Prostate gland (tissue), 2 donors: ENCODE results near the gene SRPRA. TPM values are rescaled to one million over a fixed set of nuclear protein-coding genes. Genes with fewer than 3 reads are reported as not detected.

Experiments
- DNase-seq: peaks from one replicate; pipeline ENCODE4 v3.0.0-alpha.2; 2019; ENCODE audit warnings: low spot score
- H3K27ac ChIP-seq, 2 donors: fragments of 200-600 bp; sonication (generic); 2 replicates each; pipeline ENCODE4 v1.5.1; 2017 to 2019
- H3K27me3 ChIP-seq: fragments of 200-600 bp; sonication (generic); replicated peaks from 2 replicates; pipeline ENCODE4 v1.5.1; 2019; ENCODE audit not compliant: insufficient read depth
- H3K36me3 ChIP-seq, 2 donors: fragments of 200-600 bp; sonication (generic); 1 replicate in 1 of 2; 2 replicates in 1 of 2; pipeline versions ENCODE4 v1.5.1 to v1.8.1; 2017 to 2019
- H3K4me1 ChIP-seq: fragments of 200-600 bp; sonication (generic); replicated peaks from 2 replicates; pipeline ENCODE4 v1.5.1; 2019
- H3K4me3 ChIP-seq, 2 donors: fragments of 200-600 bp; sonication (generic); 2 replicates each; pipeline ENCODE4 v1.5.1; 2017 to 2019
- H3K9me3 ChIP-seq: fragments of 200-600 bp; sonication (generic); 2 replicates; pipeline ENCODE4 v1.5.1; 2017
- POLR2A ChIP-seq: fragments of 450-650 bp; IDR thresholded peaks from one replicate; pipeline ENCODE4 v1.6.1; 2016; ENCODE audit warnings: antibody characterized with exemption, mild to moderate bottlenecking
- POLR2AphosphoS5 ChIP-seq: sonication (generic); formaldehyde crosslinking; IDR thresholded peaks from one replicate; pipeline ENCODE4 v1.6.1; 2017; ENCODE audit warnings: antibody characterized with exemption
- WGBS: methylation state at CpG from one replicate; pipeline ENCODE4 v1.1.5; 2018; 5-methylcytosine and 5-hydroxymethylcytosine counted together
- intact Hi-C: fragments of 100-400 bp; cut with DNase I; formaldehyde crosslinking; loops from one replicate; pipeline ENCODE4 v1.14.2; 2022
- total RNA-seq, 2 donors: library from RNA; depleted of rRNA; stranded (reverse); fragments of >200 nt; gene quantifications; one replicate each; pipeline ENCODE4 v1.1.0, GENCODE V29; 2016
- TF ChIP-seq, protein P1 (sequence below), 4 experiments: fragments of 200-600 bp in 2 of 4; fragments of 450-650 bp in 2 of 4; sonication (generic) in 2 of 4; IDR thresholded peaks; 1 replicate in 3 of 4; 2 replicates in 1 of 4; pipeline ENCODE4 v1.5.1; 2016 to 2019; ENCODE audit warnings: antibody characterized with exemption in 4 of 4, mild to moderate bottlenecking in 2 of 4, moderate library complexity in 2 of 4

SRPRA gene
- total RNA-seq, 2 donors from 2014 or later, result 141 to 154 TPM

DNA sequence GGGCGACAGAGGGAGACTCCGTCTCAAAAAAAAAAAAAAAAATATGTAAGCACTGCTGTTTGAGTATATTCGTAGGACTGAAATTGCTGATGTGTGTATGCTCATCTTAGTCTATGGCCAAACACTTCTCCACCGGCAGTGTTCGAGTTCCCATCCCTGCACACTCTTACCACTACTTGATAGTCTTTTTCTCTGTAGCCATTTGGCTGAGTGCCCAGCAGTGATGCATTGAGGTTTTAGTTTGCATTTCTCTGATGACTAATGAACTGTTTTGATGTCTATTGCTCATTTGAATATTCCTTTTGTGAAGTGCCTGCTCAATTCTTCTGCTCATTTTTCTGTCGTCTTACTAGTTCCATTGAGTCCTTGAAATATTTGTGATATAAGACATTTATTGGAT is 16.1 kb upstream of the SRPRA start:
- Histone ChIP-seq H3K36me3 (no peaks in the 10 kb centered on the region), H3K4me1 (no peaks in the 10 kb centered on the region), H3K27ac (no peak overlapping the region), H3K9me3 (no peaks in the 10 kb centered on the region), H3K27me3 (no peaks in the 10 kb centered on the region), H3K4me3 (no peak overlapping the region)
- DNase-seq, result no peak
- TF ChIP-seq POLR2A (no peak), POLR2AphosphoS5 (no peak)
- TF ChIP-seq, protein P1, sequence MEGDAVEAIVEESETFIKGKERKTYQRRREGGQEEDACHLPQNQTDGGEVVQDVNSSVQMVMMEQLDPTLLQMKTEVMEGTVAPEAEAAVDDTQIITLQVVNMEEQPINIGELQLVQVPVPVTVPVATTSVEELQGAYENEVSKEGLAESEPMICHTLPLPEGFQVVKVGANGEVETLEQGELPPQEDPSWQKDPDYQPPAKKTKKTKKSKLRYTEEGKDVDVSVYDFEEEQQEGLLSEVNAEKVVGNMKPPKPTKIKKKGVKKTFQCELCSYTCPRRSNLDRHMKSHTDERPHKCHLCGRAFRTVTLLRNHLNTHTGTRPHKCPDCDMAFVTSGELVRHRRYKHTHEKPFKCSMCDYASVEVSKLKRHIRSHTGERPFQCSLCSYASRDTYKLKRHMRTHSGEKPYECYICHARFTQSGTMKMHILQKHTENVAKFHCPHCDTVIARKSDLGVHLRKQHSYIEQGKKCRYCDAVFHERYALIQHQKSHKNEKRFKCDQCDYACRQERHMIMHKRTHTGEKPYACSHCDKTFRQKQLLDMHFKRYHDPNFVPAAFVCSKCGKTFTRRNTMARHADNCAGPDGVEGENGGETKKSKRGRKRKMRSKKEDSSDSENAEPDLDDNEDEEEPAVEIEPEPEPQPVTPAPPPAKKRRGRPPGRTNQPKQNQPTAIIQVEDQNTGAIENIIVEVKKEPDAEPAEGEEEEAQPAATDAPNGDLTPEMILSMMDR (IDR thresholded peaks at IDR 0.05), result no peak
- 57% methylated on average over 6 of the region's 6 CpGs for WGBS
- intact Hi-C loops, result no loop called here

DNA sequence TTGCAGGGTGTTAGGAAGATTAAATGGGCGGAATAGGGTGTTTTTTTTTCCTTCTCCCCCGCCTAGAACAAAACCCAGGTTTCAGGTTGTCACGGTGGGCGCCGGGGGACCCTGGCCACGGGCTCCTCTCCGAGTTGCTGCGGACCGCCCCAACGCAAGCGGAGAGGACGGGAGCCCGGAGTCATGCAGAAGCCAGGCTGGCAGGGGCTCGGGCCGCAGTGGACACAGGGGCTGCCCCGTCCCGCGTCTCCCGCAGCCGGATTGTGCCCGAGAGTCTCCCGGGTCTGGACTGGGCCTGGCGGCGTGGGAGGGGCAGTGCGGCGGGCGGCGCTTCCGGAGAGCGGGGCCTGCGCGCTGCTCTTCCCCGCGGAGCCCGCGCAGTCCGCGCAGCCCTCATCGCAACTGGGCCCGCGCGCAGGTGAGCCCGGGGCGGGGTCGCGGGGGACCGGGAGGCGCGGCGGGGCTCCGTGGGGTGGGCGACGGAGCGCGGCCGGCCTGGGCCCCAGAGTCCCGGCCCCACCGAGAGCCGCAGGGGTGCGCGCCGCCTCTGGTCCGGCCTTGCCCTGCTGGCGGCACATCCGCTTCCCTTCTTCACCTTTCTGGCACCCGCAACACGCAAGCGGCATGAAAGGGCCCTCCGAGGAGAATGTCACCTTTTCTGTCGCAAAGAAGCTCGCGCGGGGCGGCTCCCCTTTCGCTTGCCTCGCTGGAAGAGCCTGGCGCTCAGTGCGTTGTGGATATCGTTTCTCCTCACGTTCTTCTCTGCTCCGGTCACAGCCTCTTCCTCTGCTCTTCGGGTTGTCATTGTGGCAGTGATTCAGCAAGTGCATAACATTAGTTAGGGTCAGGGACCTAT is 14.3 kb upstream of the SRPRA start, which contains the start of gene TIRAP:
Gene TIRAP, plus strand, starts transcription at position 358 of the 856 bp plus-strand sequence. CDS start 7,802 bp downstream, outside the sequence.
- Histone ChIP-seq H3K27ac (peak within 1 kb of the TSS; percentile 89 to 90), H3K4me1 (no peaks in the 10 kb centered on the region), H3K27me3 (no peaks in the 10 kb centered on the region), H3K36me3 (no peaks in the 10 kb centered on the region), H3K9me3 (no peaks in the 10 kb centered on the region), H3K4me3 (peak within 1 kb of the TSS; percentile 60 to 66)
- DNase-seq, result peak; percentile 56
- TF ChIP-seq POLR2AphosphoS5 (no peak), POLR2A (peak; percentile 42)
- TF ChIP-seq, protein P1 (IDR thresholded peaks at IDR 0.05), result peak in 2 of 4 experiments; percentile 28 to 45
- under 1% methylated on average over 79 of the region's 82 CpGs for WGBS
- intact Hi-C loops, result no loop called here

DNA sequence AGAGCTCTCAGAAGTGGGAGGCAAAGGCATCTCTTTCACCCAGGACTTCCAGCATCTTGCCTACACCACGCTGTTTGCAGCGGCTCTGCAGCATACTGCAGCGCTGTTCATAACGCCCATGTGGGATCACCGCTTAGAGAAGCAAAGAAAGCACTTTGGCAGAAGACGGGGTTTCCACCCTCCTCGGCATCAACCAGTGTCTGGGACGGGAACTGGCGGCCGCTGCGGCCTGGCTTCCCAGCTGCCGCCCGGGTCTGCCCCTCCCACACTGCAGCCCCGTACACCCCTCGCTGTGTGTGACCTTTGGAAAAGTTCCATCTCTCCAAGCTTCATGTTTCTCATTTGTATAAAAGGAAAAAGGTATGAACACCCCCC is 13.7 kb upstream of the SRPRA start:
- no peak for TF ChIP-seq POLR2A
- no peak for TF ChIP-seq POLR2AphosphoS5
- Histone ChIP-seq H3K36me3 (no peaks in the 10 kb centered on the region), H3K27ac (peak overlapping the region; percentile 89 to 90), H3K9me3 (no peaks in the 10 kb centered on the region), H3K27me3 (no peaks in the 10 kb centered on the region), H3K4me3 (peak overlapping the region; percentile 60 to 66), H3K4me1 (no peaks in the 10 kb centered on the region)
- WGBS, result under 1% methylated on average over 15 of the region's 15 CpGs
- DNase-seq, result peak; percentile 24
- intact Hi-C loops, result no loop called here

DNA sequence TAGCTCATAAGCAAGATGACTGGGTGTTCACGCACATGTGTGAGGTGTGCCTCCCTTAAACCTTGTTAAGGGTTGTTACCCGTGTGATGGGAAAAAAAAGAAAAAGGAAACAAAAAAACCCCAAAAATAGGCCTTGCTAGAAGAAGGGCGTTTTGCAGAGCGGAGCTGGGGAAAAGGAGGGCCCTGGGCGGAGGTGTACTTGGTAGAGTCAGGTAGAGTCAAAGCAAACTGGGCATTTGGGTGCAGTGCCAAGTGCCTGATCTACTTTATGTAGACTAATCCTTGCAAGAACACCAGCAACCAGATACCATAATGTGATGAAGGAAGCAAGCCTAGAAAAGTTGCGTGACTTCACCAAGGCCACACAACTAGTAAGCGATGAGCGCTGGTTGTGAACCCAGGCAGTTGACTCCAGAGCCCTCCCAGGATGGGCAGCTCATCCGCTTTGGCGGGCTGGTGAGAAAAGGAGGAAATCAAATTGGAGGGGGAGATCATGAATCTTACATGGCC is 13.0 kb upstream of the SRPRA start:
- no peaks in the 10 kb centered on the region for H3K27me3 ChIP-seq
- H3K4me3 ChIP-seq, result no peak overlapping the region
- intact Hi-C loops, result no loop called here
- no peak for DNase-seq
- no peaks in the 10 kb centered on the region for H3K9me3 ChIP-seq
- 93% methylated on average over 10 of the region's 10 CpGs for WGBS
- no peaks in the 10 kb centered on the region for H3K4me1 ChIP-seq
- TF ChIP-seq, protein P1 (IDR thresholded peaks at IDR 0.05), result no peak
- TF ChIP-seq POLR2A (no peak), POLR2AphosphoS5 (no peak)
- H3K36me3 ChIP-seq, result no peaks in the 10 kb centered on the region
- H3K27ac ChIP-seq, result peak overlapping the region in 1 of 2 donors; percentile 89

DNA sequence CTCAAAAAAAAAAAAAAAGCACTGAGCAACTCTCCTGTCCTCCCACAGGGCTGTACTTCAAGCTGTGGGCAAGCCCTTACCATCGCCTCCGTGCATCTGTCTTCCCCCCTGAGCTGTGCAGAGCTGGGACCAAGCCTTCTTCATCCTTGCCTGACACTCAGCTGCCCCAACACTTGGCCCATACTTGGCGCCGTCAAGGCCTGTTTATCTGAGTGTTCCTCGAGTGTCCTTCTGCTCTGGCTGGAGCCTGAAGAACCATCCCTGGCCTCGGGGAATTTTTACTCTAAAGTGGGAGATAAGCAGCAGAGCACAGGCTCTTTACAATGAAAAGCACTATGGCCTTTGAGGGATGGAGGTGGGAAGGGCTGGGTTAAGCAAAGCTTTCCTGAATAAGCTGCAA is 12.6 kb upstream of the SRPRA start:
- DNase-seq, result no peak
- TF ChIP-seq, protein P1 (IDR thresholded peaks at IDR 0.05), result no peak
- TF ChIP-seq POLR2AphosphoS5 (no peak), POLR2A (no peak)
- H3K27ac ChIP-seq, result no peak overlapping the region
- no peaks in the 10 kb centered on the region for H3K36me3 ChIP-seq
- no peaks in the 10 kb centered on the region for H3K27me3 ChIP-seq
- no peaks in the 10 kb centered on the region for H3K9me3 ChIP-seq
- H3K4me3 ChIP-seq, result no peak overlapping the region
- intact Hi-C loops, result no loop called here
- WGBS, result 75% methylated on average over 6 of the region's 6 CpGs
- H3K4me1 ChIP-seq, result no peaks in the 10 kb centered on the region
